Transverse colon (tissue), 4 donors: ENCODE data around the gene AURKA.

ENCODE experiments used
- POLR2A ChIP-seq: fragments of 450-650 bp; IDR thresholded peaks from one replicate; pipeline ENCODE4 v1.6.1; 2016; ENCODE audit warnings: antibody characterized with exemption, mild to moderate bottlenecking, moderate library complexity
- POLR2AphosphoS5 ChIP-seq, 3 donors: sonication (generic); formaldehyde crosslinking; IDR thresholded peaks; one replicate each; pipeline ENCODE4 v1.6.1; 2016; ENCODE audit warnings: antibody characterized with exemption in 3 of 3
- TF ChIP-seq, protein P1 (sequence below), 5 experiments: fragments of 200-600 bp in 3 of 5; fragments of 450-650 bp in 2 of 5; sonication (generic) in 3 of 5; IDR thresholded peaks; 1 replicate in 2 of 5; 2 replicates in 3 of 5; pipeline ENCODE4 v1.5.1; 2016 to 2017; ENCODE audit warnings: antibody characterized with exemption in 5 of 5, inconsistent platforms in 3 of 5, mild to moderate bottlenecking in 2 of 5, moderate library complexity in 1 of 5

DNA sequence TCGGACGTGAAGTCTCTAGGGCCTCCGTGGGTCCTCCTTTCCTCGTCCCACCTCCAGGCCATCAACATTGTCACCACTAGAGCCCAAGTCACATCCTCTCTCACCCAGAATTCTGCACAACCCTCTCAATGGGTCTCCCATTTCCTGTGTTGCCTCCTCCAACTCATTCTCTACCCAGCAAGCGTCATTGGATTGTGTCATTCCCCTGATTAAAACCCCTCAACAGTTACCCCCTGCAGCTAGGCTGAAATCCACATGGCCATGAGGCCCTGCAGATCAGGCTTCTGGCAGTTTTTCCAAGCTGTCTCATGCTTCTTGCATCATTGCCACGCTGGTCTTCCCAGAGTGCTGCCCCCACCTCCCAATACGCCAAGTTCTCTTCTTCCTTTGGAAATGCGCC, 46.1 kb downstream of the AURKA start:
- TF ChIP-seq, protein P1, sequence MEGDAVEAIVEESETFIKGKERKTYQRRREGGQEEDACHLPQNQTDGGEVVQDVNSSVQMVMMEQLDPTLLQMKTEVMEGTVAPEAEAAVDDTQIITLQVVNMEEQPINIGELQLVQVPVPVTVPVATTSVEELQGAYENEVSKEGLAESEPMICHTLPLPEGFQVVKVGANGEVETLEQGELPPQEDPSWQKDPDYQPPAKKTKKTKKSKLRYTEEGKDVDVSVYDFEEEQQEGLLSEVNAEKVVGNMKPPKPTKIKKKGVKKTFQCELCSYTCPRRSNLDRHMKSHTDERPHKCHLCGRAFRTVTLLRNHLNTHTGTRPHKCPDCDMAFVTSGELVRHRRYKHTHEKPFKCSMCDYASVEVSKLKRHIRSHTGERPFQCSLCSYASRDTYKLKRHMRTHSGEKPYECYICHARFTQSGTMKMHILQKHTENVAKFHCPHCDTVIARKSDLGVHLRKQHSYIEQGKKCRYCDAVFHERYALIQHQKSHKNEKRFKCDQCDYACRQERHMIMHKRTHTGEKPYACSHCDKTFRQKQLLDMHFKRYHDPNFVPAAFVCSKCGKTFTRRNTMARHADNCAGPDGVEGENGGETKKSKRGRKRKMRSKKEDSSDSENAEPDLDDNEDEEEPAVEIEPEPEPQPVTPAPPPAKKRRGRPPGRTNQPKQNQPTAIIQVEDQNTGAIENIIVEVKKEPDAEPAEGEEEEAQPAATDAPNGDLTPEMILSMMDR (IDR thresholded peaks at IDR 0.05): no peak
- TF ChIP-seq POLR2A: no peak
- no peak for TF ChIP-seq POLR2AphosphoS5 (IDR thresholded peaks at IDR 0.05)
